SK-N-MC (cell line): ENCODE data around the gene ADCY4.

Experiments
- EZH2 ChIP-seq: fragments of 200-600 bp; sonication (generic); IDR thresholded peaks from one replicate; pipeline ENCODE4 v1.6.1; 2017; ENCODE audit warnings: antibody characterized with exemption
- POLR2AphosphoS5 ChIP-seq: IDR thresholded peaks from 2 replicates; pipeline ENCODE4 v1.6.1; 2012; ENCODE audit warnings: mild to moderate bottlenecking, low read depth, low read length, borderline replicate concordance

DNA sequence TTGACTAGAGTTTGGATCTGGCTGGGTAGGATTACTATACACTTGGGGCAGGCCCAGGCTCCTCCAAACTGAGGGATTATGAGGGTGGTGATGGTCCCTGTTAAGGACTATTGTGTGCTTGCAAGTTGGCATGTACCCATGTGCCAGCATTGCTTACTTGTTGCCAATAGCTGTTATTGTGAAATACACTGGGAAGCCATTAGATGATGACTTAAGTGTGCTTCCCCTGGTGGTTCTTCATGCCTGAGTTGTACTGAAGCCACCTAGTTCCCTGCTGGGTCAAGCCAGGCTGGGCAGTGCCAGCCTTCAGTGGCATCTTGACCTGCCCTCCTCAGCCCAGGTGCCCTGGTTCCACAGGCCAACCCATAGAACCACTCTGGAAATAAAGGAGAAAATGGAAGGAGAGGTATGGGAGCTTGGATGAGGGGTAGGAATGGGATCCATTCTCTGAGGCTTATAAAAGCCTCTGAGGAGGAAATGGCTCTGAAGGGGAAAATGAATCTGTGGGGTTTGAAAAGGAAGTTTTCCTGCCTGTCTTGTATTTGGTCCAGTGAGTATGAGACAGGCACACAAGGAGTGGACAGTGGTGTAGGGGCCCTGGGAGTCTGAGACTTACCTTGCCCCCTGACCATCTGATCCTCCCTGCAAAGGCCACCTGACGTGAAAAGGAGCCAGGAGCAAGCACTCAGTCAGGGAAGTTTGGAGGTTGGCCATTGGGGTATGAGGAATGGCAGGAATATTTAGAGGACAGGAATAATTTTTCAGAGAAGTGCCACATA lies 22.8 kb downstream of the ADCY4 start:
- TF ChIP-seq POLR2AphosphoS5 (no peak), EZH2 (no peak)
